Measurements from ENCODE around the gene FBXO34. TPM values are rescaled to one million over a fixed set of nuclear protein-coding genes. Genes with fewer than 3 reads are reported as not detected.
A peak's percentile ranks its signal among the peaks of the same experiment; 100 is the strongest.
"Not testable (repeated sequence)": the region's sequence is repeated elsewhere in the genome, so short reads cannot be mapped to it uniquely, and the experiment has no call there.

FBXO34 gene
- total RNA-seq, 2 donors from 2014 or later = 26.0 to 32.7 TPM

GRCh38 chr14:55309761-55310365 is 38.6 kb downstream of the FBXO34 start:
- Histone ChIP-seq H3K9me3 (peaks cover 5 to 11% of the 10 kb centered on the region in 2 donors), H3K27me3 (no peaks in the 10 kb centered on the region), H3K27ac (no peak overlapping the region), H3K4me1 (peaks cover 0 to 42% of the 10 kb centered on the region in 2 donors), H3K36me3 (no peaks in the 10 kb centered on the region), H3K4me3 (no peak overlapping the region)
- no peak for TF ChIP-seq CTCF (IDR thresholded peaks at IDR 0.05)
- DNase-seq (ENCODE audit: low spot score) = no peak

GRCh38 chr14:55312379-55313030 is 41.3 kb downstream of the FBXO34 start:
- H3K36me3 ChIP-seq; DNase-seq (ENCODE audit: low spot score); H3K4me3 ChIP-seq; H3K27ac ChIP-seq; H3K27me3 ChIP-seq: not testable (repeated sequence)
- peaks cover 0 to 47% of the 10 kb centered on the region in 2 donors for H3K4me1 ChIP-seq
- peaks cover 5 to 11% of the 10 kb centered on the region in 2 donors for H3K9me3 ChIP-seq

GRCh38 chr14:55313480-55313879 is 42.3 kb downstream of the FBXO34 start:
- Histone ChIP-seq H3K4me1 (peaks cover 0 to 39% of the 10 kb centered on the region in 2 donors), H3K27me3 (no peaks in the 10 kb centered on the region)

GRCh38 chr14:55314449-55314848 is 43.2 kb downstream of the FBXO34 start:
- Histone ChIP-seq H3K9me3 (peaks cover 5 to 11% of the 10 kb centered on the region in 2 donors), H3K27me3 (no peaks in the 10 kb centered on the region), H3K4me1 (peaks cover 0 to 30% of the 10 kb centered on the region in 2 donors), H3K27ac (no peak overlapping the region), H3K4me3 (no peak overlapping the region), H3K36me3 (peaks cover 7% of the 10 kb centered on the region)
- TF ChIP-seq CTCF (IDR thresholded peaks at IDR 0.05) = no peak
- DNase-seq (ENCODE audit: low spot score) = no peak

More at GRCh38 chr14:55313480-55313879, 42.3 kb downstream of the FBXO34 start:
- peaks cover 5 to 11% of the 10 kb centered on the region in 2 donors for H3K9me3 ChIP-seq
- no peak overlapping the region for H3K27ac ChIP-seq
- TF ChIP-seq CTCF (IDR thresholded peaks at IDR 0.05) = no peak
- H3K36me3 ChIP-seq = peaks cover 7% of the 10 kb centered on the region
- no peak overlapping the region for H3K4me3 ChIP-seq
- no peak for DNase-seq (ENCODE audit: low spot score)

GRCh38 chr14:55316564-55316963 is 45.3 kb downstream of the FBXO34 start:
- Histone ChIP-seq H3K4me1 (peaks cover 0 to 13% of the 10 kb centered on the region in 2 donors), H3K4me3 (no peak overlapping the region), H3K9me3 (peaks cover 5 to 11% of the 10 kb centered on the region in 2 donors), H3K36me3 (peaks cover 7% of the 10 kb centered on the region), H3K27me3 (no peaks in the 10 kb centered on the region), H3K27ac (peak overlapping the region in 1 of 2 donors; percentile 63)
- no peak for TF ChIP-seq CTCF (IDR thresholded peaks at IDR 0.05)
- DNase-seq (ENCODE audit: low spot score) = no peak

GRCh38 chr14:55317542-55318306 is 46.5 kb downstream of the FBXO34 start:
- DNase-seq (ENCODE audit: low spot score) = no peak
- Histone ChIP-seq H3K4me1 (peaks cover 0 to 13% of the 10 kb centered on the region in 2 donors), H3K27ac (peak overlapping the region in 1 of 2 donors; percentile 63), H3K27me3 (no peaks in the 10 kb centered on the region), H3K4me3 (no peak overlapping the region), H3K36me3 (peaks cover 7% of the 10 kb centered on the region), H3K9me3 (peaks cover 2 to 5% of the 10 kb centered on the region in 2 donors)
- TF ChIP-seq CTCF (IDR thresholded peaks at IDR 0.05) = no peak

Measured in right atrium auricular region (tissue), 2 donors.